Transverse colon (tissue), 4 donors: ENCODE results near the gene HP1BP3.

ENCODE experiments used
- CTCF ChIP-seq, 5 experiments: fragments of 200-600 bp in 3 of 5; fragments of 450-650 bp in 2 of 5; sonication (generic) in 3 of 5; IDR thresholded peaks; 1 replicate in 2 of 5; 2 replicates in 3 of 5; pipeline ENCODE4 v1.5.1; 2016 to 2017; ENCODE audit warnings: antibody characterized with exemption in 5 of 5, inconsistent platforms in 3 of 5, mild to moderate bottlenecking in 2 of 5, moderate library complexity in 1 of 5
- EP300 ChIP-seq: sonication (generic); formaldehyde crosslinking; IDR thresholded peaks from one replicate; pipeline ENCODE4 v1.6.1; 2017; ENCODE audit warnings: antibody characterized with exemption, low read depth
- POLR2AphosphoS5 ChIP-seq, 3 donors: sonication (generic); formaldehyde crosslinking; IDR thresholded peaks; one replicate each; pipeline ENCODE4 v1.6.1; 2016; ENCODE audit warnings: antibody characterized with exemption in 3 of 3

- no peak for TF ChIP-seq EP300
- no peak for TF ChIP-seq CTCF (IDR thresholded peaks at IDR 0.05)
- TF ChIP-seq POLR2AphosphoS5 (IDR thresholded peaks at IDR 0.05): peak; percentile 36 to 57 (median 52)
Measured at GRCh38 chr1:20787029-20787839, at the start of gene HP1BP3.
